ENCODE measurements around the gene KIF26B. TPM values are rescaled to one million over a fixed set of nuclear protein-coding genes. Genes with fewer than 3 reads are reported as not detected.

Gene KIF26B
- total RNA-seq, 3 donors from 2014 or later: 0.14 to 3.2 (median 0.39) TPM

DNA sequence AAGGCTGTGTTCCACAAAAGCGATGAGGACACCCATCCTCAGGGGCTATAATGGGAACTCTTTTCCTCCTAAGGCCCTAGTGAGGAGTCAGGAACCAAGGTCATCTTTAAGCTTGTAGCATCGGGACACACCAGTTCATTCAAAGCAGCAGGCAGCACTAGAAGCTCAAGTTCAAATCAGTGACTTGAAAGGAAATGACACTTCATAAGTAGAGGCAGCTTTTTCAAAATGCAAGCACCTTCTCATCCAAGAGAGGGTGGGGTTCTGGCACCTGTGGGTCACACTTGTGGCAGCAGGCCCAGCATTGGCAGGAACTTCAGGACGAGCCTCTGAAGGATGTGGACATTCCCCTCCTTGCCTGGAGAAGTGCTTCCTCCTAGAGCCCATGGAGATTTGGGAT lies 496.3 kb downstream of the KIF26B start:
- no peak for DNase-seq
- intact Hi-C loops (cut with DNase I, micrococcal nuclease): no loop called here
- ATAC-seq: no peak
- H3K4me3 ChIP-seq: no peak overlapping the region
- TF ChIP-seq, protein P1, sequence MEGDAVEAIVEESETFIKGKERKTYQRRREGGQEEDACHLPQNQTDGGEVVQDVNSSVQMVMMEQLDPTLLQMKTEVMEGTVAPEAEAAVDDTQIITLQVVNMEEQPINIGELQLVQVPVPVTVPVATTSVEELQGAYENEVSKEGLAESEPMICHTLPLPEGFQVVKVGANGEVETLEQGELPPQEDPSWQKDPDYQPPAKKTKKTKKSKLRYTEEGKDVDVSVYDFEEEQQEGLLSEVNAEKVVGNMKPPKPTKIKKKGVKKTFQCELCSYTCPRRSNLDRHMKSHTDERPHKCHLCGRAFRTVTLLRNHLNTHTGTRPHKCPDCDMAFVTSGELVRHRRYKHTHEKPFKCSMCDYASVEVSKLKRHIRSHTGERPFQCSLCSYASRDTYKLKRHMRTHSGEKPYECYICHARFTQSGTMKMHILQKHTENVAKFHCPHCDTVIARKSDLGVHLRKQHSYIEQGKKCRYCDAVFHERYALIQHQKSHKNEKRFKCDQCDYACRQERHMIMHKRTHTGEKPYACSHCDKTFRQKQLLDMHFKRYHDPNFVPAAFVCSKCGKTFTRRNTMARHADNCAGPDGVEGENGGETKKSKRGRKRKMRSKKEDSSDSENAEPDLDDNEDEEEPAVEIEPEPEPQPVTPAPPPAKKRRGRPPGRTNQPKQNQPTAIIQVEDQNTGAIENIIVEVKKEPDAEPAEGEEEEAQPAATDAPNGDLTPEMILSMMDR (IDR thresholded peaks at IDR 0.05): no peak
- no peaks in the 10 kb centered on the region for H3K36me3 ChIP-seq (ENCODE audit: low read depth)
- no peaks in the 10 kb centered on the region for H3K9me3 ChIP-seq
- H3K4me1 ChIP-seq (ENCODE audit: low read depth): no peaks in the 10 kb centered on the region

DNA sequence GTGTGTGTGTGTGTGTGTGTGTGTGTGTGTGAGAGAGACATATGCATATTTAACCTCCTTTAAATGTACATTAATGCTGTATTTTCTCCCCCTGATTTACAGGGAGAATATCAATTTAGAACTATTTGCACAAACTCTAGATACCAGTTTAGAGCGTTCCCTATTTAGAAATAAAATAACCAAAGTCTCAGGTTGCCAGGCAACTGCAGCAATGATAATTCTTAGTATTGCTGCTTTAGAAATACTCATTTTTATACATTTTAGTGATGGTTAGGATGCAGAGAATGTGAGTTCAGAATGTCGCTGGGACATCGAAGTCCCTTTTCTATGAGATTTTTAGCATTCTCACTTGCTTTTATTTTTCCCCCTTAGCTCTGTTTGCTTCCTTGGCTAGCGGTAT lies 497.3 kb downstream of the KIF26B start:
- no peak for DNase-seq
- TF ChIP-seq, protein P1 (IDR thresholded peaks at IDR 0.05): no peak
- ATAC-seq: no peak
- H3K36me3 ChIP-seq (ENCODE audit: low read depth): no peaks in the 10 kb centered on the region
- H3K4me3 ChIP-seq: no peak overlapping the region
- no peaks in the 10 kb centered on the region for H3K4me1 ChIP-seq (ENCODE audit: low read depth)
- no peaks in the 10 kb centered on the region for H3K9me3 ChIP-seq
- intact Hi-C loops (cut with DNase I, micrococcal nuclease): no loop called here

GRCh38 chr1:245652660-245653427 lies 498.1 kb downstream of the KIF26B start:
- H3K4me1 ChIP-seq (ENCODE audit: low read depth): no peaks in the 10 kb centered on the region
- no peak overlapping the region for H3K4me3 ChIP-seq
- DNase-seq (no peak), ATAC-seq (no peak)
- no peaks in the 10 kb centered on the region for H3K9me3 ChIP-seq
- no peaks in the 10 kb centered on the region for H3K36me3 ChIP-seq (ENCODE audit: low read depth)
- intact Hi-C loops (cut with DNase I, micrococcal nuclease): no loop called here
- TF ChIP-seq, protein P1 (IDR thresholded peaks at IDR 0.05): no peak

- H3K36me3 ChIP-seq (ENCODE audit: low read depth): no peaks in the 10 kb centered on the region
- no peak for ATAC-seq
- no peak overlapping the region for H3K4me3 ChIP-seq
- H3K9me3 ChIP-seq: no peaks in the 10 kb centered on the region
- H3K4me1 ChIP-seq (ENCODE audit: low read depth): no peaks in the 10 kb centered on the region
- DNase-seq: no peak
- intact Hi-C loops (cut with DNase I, micrococcal nuclease): no loop called here
- TF ChIP-seq, protein P1 (IDR thresholded peaks at IDR 0.05): no peak
Observed at GRCh38 chr1:245654460-245655050, 499.8 kb downstream of the KIF26B start.

- DNase-seq: no peak
- intact Hi-C loops (cut with DNase I, micrococcal nuclease): no loop called here
- H3K4me3 ChIP-seq: no peak overlapping the region
- TF ChIP-seq, protein P1 (IDR thresholded peaks at IDR 0.05): no peak
- no peaks in the 10 kb centered on the region for H3K9me3 ChIP-seq
- no peaks in the 10 kb centered on the region for H3K4me1 ChIP-seq (ENCODE audit: low read depth)
- no peak for ATAC-seq
- no peaks in the 10 kb centered on the region for H3K36me3 ChIP-seq (ENCODE audit: low read depth)
Observed at GRCh38 chr1:245656189-245656717, 501.5 kb downstream of the KIF26B start.
